OCI-LY3 (cell line): ENCODE results near the gene MCEE.

Source experiments
- H2AFZ ChIP-seq: fragments of 200-600, 300-600 bp; shearing (Covaris generic); 2 replicates; pipeline ENCODE4 v1.6.0; 2014; ENCODE audit warnings: antibody characterized with exemption, low read depth, low read length
- H3K27ac ChIP-seq: fragments of 200-600, 300-600 bp; sonication (generic); 2 replicates; pipeline ENCODE4 v1.5.1; 2014; ENCODE audit warnings: mild to moderate bottlenecking, low read length, moderate library complexity, mixed read lengths
- H3K27me3 ChIP-seq: fragments of 200-600, 300-600 bp; sonication (generic); 2 replicates; pipeline ENCODE4 v1.6.1; 2014; ENCODE audit warnings: low read depth, low read length, mixed read lengths
- H3K36me3 ChIP-seq: fragments of 200-600, 300-600 bp; sonication (generic); replicated peaks from 2 replicates; pipeline ENCODE3; 2014; ENCODE audit warnings: low read depth, low read length, mixed read lengths
- H3K4me1 ChIP-seq: fragments of 300-600, 200-600 bp; sonication (generic); 2 replicates; pipeline ENCODE4 v1.6.1; 2014; ENCODE audit warnings: low read length, mixed read lengths
- H3K4me2 ChIP-seq: fragments of 200-600, 300-600 bp; sonication (generic); 2 replicates; pipeline ENCODE4 v1.6.1; 2014; ENCODE audit warnings: low read length, mixed read lengths
- H3K4me3 ChIP-seq: fragments of 300-600, 200-600 bp; sonication (generic); 2 replicates; pipeline ENCODE4 v1.5.1; 2014; ENCODE audit warnings: antibody characterized with exemption, mild to moderate bottlenecking, low read length, moderate library complexity
- H3K79me2 ChIP-seq: fragments of 300-600, 200-600 bp; shearing (Covaris generic); 2 replicates; pipeline ENCODE4 v1.6.1; 2014; ENCODE audit warnings: mild to moderate bottlenecking, low read length, mixed read lengths
- H3K9ac ChIP-seq: fragments of 300-600, 200-600 bp; shearing (Covaris generic); 2 replicates; pipeline ENCODE4 v1.6.0; 2014; ENCODE audit warnings: mild to moderate bottlenecking, low read length, moderate library complexity
- H3K9me3 ChIP-seq: fragments of 200-600, 300-600 bp; shearing (Covaris generic); 2 replicates; pipeline ENCODE4 v1.6.1; 2014; ENCODE audit warnings: low read length, mixed read lengths; ENCODE audit not compliant: insufficient read depth
- H4K20me1 ChIP-seq: fragments of 200-600, 300-600 bp; sonication (generic); 2 replicates; pipeline ENCODE4 v1.6.1; 2016; ENCODE audit warnings: low read length, mixed read lengths; ENCODE audit not compliant: insufficient read depth
- CTCF ChIP-seq: fragments of 200-600, 300-600 bp; sonication (generic); IDR thresholded peaks from 2 replicates; pipeline ENCODE4 v1.5.1; 2014; ENCODE audit warnings: antibody characterized with exemption, low read length, low read depth
- EZH2phosphoT487 ChIP-seq: fragments of 200-600 bp; shearing (Covaris generic); IDR thresholded peaks from 2 replicates; pipeline ENCODE4 v1.6.1; 2018; ENCODE audit warnings: antibody characterized with exemption, mixed run types, low read depth

MCEE gene

GRCh38 chr2:71150082-71150816 is 20.2 kb upstream of the MCEE start:
- Histone ChIP-seq H4K20me1 (no peaks in the 10 kb centered on the region), H3K27ac (no peak overlapping the region), H3K27me3 (no peaks in the 10 kb centered on the region), H2AFZ (no peak overlapping the region), H3K4me2 (no peak overlapping the region), H3K79me2 (no peaks in the 10 kb centered on the region), H3K36me3 (peaks cover 46% of the 10 kb centered on the region), H3K9me3 (no peaks in the 10 kb centered on the region), H3K4me1 (no peaks in the 10 kb centered on the region), H3K4me3 (no peak overlapping the region), H3K9ac (no peak overlapping the region)
- TF ChIP-seq CTCF (no peak), EZH2phosphoT487 (no peak)

DNA sequence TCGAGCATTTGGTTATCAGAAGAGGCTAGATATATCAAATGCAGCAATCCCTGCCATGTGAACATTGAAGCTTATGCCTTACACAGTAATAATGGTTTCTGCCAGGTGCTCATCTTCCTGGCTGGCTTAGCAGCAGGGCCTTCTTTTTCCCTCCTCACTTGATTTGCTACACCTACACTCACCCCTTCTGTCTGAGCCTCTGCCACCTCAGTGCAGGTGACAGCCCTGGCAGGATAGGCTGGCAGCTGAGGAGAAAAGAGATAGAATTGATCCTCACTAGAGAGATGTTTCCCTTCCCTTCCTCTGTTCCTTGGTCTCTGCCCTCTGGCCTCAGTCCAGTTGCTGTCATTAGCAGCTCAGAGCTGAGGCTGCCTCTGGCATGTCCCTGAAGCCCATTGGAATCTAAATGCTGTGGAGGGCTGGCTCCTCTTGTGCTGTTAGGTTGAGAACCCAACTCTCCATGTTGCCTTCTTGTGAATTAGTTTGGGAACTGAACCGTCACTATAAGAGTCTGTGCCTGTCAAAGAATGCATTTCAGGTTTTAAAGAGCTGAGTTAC is 18.6 kb upstream of the MCEE start:
- H4K20me1 ChIP-seq, result no peaks in the 10 kb centered on the region
- no peaks in the 10 kb centered on the region for H3K27me3 ChIP-seq
- peaks cover 62% of the 10 kb centered on the region for H3K36me3 ChIP-seq
- H3K9me3 ChIP-seq, result no peaks in the 10 kb centered on the region
- H3K4me3 ChIP-seq, result no peak overlapping the region
- H2AFZ ChIP-seq, result no peak overlapping the region
- no peak for TF ChIP-seq EZH2phosphoT487
- TF ChIP-seq CTCF, result no peak
- H3K4me2 ChIP-seq, result no peak overlapping the region
- no peaks in the 10 kb centered on the region for H3K79me2 ChIP-seq
- H3K27ac ChIP-seq, result no peak overlapping the region
- no peaks in the 10 kb centered on the region for H3K4me1 ChIP-seq
- no peak overlapping the region for H3K9ac ChIP-seq

GRCh38 chr2:71143782-71144181 is 13.8 kb upstream of the MCEE start:
- H3K4me1 ChIP-seq, result no peaks in the 10 kb centered on the region
- H3K36me3 ChIP-seq, result peaks cover 73% of the 10 kb centered on the region
- no peak overlapping the region for H3K4me3 ChIP-seq
- no peaks in the 10 kb centered on the region for H3K27me3 ChIP-seq
- H4K20me1 ChIP-seq, result no peaks in the 10 kb centered on the region
- no peak overlapping the region for H3K27ac ChIP-seq
- no peak overlapping the region for H3K4me2 ChIP-seq
- no peaks in the 10 kb centered on the region for H3K9me3 ChIP-seq
- no peaks in the 10 kb centered on the region for H3K79me2 ChIP-seq
- no peak for TF ChIP-seq EZH2phosphoT487
- no peak for TF ChIP-seq CTCF
- H2AFZ ChIP-seq, result no peak overlapping the region
- no peak overlapping the region for H3K9ac ChIP-seq

GRCh38 chr2:71136174-71136573 is 6.1 kb upstream of the MCEE start:
- no peaks in the 10 kb centered on the region for H3K27me3 ChIP-seq
- peaks cover 6% of the 10 kb centered on the region; the same call in 1 of the 2 replicates for H4K20me1 ChIP-seq
- H3K27ac ChIP-seq, result no peak overlapping the region
- H3K4me3 ChIP-seq, result no peak overlapping the region
- TF ChIP-seq EZH2phosphoT487 (no peak), CTCF (no peak)
- peaks cover 27% of the 10 kb centered on the region for H3K79me2 ChIP-seq
- H3K4me2 ChIP-seq, result no peak overlapping the region
- H3K36me3 ChIP-seq, result peaks cover 51% of the 10 kb centered on the region
- no peak overlapping the region for H3K9ac ChIP-seq
- no peak overlapping the region for H2AFZ ChIP-seq
- H3K4me1 ChIP-seq, result peaks cover 14% of the 10 kb centered on the region
- no peaks in the 10 kb centered on the region for H3K9me3 ChIP-seq
